HUDEP-2 (cell line): ENCODE results near the gene SHISAL2B.
"Not testable (repeated sequence)": the region's sequence is repeated elsewhere in the genome, so short reads cannot be mapped to it uniquely, and the experiment has no call there.

Experiments
- DNase-seq, 76 experiments: peaks; one replicate each; lab custom pipeline; 2025; ENCODE audit not compliant: unreplicated experiment in 76 of 76; lab: John Stamatoyannopoulos, UW

The SHISAL2B gene

GRCh38 chr5:64693636-64694035, 3.3 kb downstream of the SHISAL2B start:
- DNase-seq, result no peak

GRCh38 chr5:64696414-64696813, 6.1 kb downstream of the SHISAL2B start:
- not testable (repeated sequence) for DNase-seq

- no peak for DNase-seq
These were observed 10.5 kb downstream of the SHISAL2B start for GRCh38 chr5:64700765-64701164.

DNA sequence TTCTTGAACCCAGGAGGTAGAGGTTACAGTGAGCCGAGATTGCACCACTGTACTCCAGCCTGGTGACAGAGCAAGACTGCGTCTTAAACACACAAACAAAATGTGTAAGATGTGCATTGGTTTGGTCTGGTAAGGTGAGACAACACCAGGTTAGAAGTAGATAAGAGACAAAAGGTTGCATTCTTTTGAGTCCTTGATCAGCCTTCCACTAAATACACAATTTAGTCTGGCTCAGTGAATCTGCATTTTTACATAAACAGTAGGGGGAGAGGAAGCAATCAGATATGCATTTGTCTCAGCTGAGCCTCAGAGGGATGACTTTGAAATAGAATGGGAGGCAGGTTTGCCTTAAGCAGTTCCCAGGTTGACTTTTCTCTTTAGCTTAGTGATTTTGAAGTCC, 15.8 kb downstream of the SHISAL2B start:
- DNase-seq, result not testable (repeated sequence)

DNA sequence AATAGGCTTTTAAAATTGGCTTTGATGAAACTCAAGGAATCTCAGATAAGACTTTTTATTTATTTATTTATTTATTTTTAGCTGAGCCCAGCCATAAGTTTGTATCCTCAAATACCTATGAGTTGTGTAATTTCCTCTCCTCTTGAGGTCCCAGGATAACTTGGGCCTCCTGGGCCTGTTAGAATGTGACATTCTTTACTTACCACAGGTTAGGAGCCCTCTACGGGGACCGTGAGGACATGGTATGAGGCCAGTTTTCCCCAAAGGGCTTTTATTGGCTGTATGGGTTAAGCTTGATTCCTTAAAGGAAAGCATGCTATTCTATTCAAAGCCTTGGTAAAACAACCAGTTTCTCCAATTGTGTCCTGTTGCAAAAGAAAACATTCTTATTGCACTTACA, 16.9 kb downstream of the SHISAL2B start:
- DNase-seq, result no peak

- not testable (repeated sequence) for DNase-seq
These were observed 24.2 kb downstream of the SHISAL2B start for GRCh38 chr5:64714495-64714894.

GRCh38 chr5:64722588-64722987, 32.3 kb downstream of the SHISAL2B start:
- no peak for DNase-seq

DNA sequence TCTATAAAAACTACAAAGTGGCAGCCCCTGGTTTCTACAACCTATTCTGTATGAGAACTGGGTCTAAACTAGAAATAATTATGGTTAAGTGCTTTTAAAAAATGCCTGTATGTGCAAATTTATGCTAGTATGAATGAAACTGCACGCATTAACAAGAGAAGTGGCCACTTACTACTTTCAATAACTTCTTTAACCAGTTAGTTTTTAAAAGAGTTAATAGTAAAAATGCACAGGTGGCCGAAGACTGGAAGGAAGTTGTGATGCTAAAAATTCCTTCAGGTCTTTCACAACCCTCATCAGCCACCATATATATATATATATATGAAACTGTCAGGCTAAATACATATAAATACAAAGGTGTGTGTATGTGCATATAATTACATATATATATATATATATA, 36.8 kb downstream of the SHISAL2B start:
- DNase-seq, result no peak

DNA sequence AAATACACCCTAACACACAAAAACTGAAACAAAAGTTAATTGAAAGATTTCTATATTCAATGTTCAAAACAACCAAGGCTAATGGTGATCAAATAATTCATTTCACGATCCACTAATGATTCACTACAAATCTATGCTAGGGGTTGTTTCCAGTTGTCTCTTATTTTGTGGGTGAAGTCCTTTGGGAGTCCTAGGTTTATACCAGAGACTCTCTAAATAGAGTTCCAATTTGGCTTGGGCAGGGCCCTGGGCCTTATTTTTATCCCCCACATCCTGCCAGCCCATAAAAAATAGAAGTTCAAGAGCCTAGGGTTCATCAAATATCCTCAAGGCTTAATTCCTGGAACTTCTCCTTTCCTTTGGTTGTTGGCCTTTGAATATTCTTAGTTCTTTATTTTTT, 52.1 kb downstream of the SHISAL2B start:
- DNase-seq, result no peak

DNA sequence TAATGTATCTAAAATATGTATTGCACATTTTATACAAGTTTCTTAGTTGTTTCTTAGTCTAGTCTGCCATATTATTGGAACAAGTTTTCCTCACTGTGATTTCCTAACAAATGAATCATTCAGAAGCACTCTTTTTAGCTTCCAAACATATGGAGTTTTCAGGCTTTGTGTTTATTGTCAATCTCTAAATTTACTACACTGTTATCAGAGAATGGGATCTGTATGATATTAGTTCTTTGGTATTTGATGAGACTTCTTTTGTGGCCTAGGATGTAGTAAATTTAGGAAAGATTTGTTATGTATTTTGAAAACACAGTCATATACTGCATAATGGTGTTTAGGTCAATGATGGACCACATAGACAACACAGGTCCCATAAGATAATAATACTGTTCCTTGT, 52.5 kb downstream of the SHISAL2B start:
- no peak for DNase-seq

GRCh38 chr5:64744914-64745313, 54.6 kb downstream of the SHISAL2B start:
- no peak for DNase-seq

DNA sequence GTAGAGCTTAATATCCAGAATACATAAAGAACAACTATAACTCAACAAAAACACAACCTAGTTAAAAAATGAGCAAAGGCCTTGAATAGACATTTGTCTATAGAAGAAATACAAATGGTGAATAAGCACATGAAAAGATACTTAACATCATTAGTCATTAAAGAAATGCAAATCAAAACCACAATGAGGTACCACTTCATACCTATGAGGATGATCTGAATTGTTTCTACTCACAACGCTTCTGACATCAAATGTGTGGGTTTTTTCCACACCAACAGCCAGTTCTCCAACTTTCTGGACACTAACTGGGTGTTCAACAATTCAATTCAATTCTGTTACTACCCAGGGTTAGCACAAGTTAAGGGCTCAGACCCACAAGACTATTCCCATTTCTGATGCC, 56.1 kb downstream of the SHISAL2B start:
- DNase-seq, result no peak

- DNase-seq, result no peak
These were observed 59.1 kb downstream of the SHISAL2B start for GRCh38 chr5:64749385-64749784.

DNA sequence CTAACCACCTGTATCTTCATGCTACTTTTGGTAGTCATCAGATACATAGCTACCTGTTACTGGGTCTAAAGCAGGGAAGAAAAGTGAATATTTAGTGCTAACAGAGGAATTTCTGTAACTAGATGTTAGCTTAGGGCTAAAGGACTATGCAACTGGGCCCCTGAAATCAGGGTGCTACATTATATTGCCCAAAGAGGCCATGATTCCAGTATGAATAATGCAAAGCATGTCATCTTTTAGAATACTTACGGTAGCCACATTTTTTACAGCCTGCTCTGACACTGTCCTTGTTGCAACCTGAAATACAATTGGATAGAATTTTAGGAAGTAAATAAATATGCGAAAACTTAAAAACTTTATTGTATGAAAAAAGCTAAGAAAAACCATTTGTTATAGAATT, 63.8 kb downstream of the SHISAL2B start:
- no peak for DNase-seq

GRCh38 chr5:64758901-64759300, 68.6 kb downstream of the SHISAL2B start:
- DNase-seq, result no peak

DNA sequence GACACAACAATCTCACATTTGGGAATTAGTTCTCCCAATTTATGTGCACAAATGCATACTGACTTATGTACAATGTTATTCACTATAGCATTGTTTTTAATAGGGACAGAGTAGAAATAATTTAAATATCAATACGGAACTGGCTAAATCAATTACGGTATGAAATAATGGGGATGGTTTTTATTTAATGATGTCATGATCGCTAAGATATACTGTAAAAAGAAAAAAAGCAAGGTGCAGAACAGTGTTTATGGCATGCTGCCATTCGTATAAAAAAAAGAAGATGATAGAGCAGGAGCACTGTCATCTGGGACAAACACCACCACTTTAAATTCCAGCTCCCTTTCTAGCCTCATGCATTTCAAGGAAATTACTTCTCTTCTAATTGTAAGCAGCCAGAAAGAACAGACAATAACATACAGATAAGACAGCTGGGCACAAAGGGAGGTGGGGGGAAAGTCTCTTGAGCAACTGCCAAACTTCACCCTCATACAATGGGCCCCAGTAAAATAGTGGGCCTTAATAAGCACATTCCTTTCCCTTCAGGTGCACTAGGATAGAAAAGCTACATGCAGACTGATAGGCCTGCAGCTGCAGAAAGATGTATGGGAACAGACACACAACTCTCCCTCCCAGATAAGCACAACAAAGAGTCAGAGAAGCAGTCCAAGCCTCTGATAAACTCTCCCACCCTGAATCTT, 69.8 kb downstream of the SHISAL2B start:
- DNase-seq, result peak in 68 of 76 experiments; percentile 3 to 85 (median 38)

DNA sequence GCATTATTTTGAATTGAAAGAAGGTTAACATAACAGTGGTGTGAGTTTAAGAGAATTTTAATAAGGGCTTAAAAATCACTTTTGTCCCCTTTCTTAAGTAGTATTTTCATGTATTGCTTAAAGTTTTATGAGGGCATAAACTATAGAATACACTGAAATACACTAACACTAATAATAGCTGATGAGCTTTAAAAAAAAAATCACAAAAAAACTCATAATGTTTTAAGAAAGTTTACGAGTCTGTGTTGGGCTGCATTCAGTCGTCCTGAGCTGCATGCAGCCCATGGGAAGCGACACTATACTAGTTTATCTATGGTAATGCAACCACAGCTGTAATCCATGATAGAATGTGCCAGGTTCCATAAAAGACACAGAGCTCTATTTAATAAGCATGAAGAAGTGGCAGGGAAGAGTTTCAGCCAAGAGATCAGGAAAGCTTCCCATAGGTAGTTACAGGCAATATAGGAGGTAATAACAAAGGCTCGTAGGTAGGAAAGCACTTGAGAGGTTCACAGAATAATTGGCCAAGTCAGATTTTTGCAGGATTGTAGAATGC, 73.7 kb downstream of the SHISAL2B start:
- DNase-seq, result no peak

- DNase-seq, result no peak
These were observed 75.7 kb downstream of the SHISAL2B start for GRCh38 chr5:64765804-64766504.

DNA sequence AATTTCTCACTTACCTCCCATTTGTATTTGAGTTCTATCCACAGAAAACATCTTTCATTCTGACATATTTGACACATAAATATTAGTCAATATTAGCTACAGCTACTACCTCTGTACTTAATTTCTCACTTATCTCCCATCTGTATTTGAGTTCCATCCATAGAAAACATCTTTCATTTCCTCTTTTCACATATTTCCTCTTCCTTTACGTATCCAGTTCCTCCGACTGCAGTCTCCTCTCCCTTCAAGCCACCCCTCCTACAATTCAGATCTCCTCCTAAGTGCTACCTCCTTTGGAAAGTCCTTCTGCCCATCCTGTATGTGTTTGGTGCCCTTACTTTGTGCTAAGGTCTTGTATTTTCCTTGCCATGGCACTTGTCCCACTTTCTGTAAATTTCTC, 76.6 kb downstream of the SHISAL2B start:
- no peak for DNase-seq
